ENCODE data around the gene SH3TC2.

The SH3TC2 gene

DNA sequence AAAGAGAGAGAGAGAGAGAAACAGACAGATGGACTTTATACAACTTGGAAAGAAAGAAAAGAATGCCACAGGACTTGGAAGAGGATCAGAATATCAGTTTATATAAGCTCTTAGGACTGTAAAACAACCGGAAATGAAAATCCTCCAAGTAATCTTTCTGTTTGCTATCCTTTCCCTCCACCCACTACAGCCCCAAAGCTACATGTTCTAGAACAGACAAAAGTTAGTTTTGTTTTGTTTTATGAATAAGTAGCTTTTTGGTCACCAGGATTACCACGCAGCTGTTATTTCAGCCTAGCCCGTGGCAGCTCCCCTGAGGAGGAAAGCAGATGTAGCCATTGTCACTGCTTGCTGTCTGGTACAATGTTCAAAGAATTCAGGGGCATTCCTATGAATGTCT lies 66.6 kb downstream of the SH3TC2 start:
- Histone ChIP-seq H3K4me1 (ENCODE audit: control insufficient read depth, insufficient read depth, low read length) (no peaks in the 10 kb centered on the region), H3K27ac (ENCODE audit: extremely low read depth, low read depth, low read length) (no peak overlapping the region), H3K9me3 (ENCODE audit: control insufficient read depth, insufficient read depth, low read depth, low read length) (no peaks in the 10 kb centered on the region), H3K36me3 (ENCODE audit: control insufficient read depth in 2 of 2, insufficient read depth in 1 of 2, low read length in 2 of 2) (no peaks in the 10 kb centered on the region), H3K4me3 (ENCODE audit: low read depth, low read length) (no peak overlapping the region)
- TF ChIP-seq ZNF596 (tag by site-specific recombination; IDR thresholded peaks at IDR 0.05) (no peak), ZFP37 (tag by site-specific recombination; IDR thresholded peaks at IDR 0.05) (no peak), ZNF341 (tag by site-specific recombination; IDR thresholded peaks at IDR 0.05; ENCODE audit: low read depth) (no peak), TRIM28 (IDR thresholded peaks at IDR 0.05; ENCODE audit: borderline replicate concordance, low read length) (no peak), ZNF223 (tag by site-specific recombination; IDR thresholded peaks at IDR 0.05) (no peak), SCRT1 (tag by site-specific recombination; IDR thresholded peaks at IDR 0.05; ENCODE audit: borderline replicate concordance) (no peak), ZNF837 (tag by site-specific recombination; IDR thresholded peaks at IDR 0.05) (no peak), ZNF354C (tag by site-specific recombination; IDR thresholded peaks at IDR 0.05; ENCODE audit: borderline replicate concordance, low read depth) (no peak)
- TF ChIP-seq, protein P1, sequence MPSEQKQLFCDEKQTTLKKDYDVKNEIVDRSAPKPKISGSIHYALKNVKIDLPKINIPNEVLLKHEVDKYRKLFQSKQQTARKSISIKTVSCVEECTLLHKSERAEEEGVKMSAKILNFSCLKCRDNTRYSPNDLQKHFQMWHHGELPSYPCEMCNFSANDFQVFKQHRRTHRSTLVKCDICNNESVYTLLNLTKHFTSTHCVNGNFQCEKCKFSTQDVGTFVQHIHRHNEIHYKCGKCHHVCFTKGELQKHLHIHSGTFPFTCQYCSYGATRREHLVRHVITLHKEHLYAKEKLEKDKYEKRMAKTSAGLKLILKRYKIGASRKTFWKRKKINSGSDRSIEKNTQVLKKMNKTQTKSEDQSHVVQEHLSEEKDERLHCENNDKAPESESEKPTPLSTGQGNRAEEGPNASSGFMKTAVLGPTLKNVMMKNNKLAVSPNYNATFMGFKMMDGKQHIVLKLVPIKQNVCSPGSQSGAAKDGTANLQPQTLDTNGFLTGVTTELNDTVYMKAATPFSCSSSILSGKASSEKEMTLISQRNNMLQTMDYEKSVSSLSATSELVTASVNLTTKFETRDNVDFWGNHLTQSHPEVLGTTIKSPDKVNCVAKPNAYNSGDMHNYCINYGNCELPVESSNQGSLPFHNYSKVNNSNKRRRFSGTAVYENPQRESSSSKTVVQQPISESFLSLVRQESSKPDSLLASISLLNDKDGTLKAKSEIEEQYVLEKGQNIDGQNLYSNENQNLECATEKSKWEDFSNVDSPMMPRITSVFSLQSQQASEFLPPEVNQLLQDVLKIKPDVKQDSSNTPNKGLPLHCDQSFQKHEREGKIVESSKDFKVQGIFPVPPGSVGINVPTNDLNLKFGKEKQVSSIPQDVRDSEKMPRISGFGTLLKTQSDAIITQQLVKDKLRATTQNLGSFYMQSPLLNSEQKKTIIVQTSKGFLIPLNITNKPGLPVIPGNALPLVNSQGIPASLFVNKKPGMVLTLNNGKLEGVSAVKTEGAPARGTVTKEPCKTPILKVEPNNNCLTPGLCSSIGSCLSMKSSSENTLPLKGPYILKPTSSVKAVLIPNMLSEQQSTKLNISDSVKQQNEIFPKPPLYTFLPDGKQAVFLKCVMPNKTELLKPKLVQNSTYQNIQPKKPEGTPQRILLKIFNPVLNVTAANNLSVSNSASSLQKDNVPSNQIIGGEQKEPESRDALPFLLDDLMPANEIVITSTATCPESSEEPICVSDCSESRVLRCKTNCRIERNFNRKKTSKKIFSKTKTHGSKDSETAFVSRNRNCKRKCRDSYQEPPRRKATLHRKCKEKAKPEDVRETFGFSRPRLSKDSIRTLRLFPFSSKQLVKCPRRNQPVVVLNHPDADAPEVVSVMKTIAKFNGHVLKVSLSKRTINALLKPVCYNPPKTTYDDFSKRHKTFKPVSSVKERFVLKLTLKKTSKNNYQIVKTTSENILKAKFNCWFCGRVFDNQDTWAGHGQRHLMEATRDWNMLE (tag by site-specific recombination; conservative IDR thresholded peaks at IDR 0.05; ENCODE audit: low read depth), result no peak
- TF ChIP-seq, protein P2, sequence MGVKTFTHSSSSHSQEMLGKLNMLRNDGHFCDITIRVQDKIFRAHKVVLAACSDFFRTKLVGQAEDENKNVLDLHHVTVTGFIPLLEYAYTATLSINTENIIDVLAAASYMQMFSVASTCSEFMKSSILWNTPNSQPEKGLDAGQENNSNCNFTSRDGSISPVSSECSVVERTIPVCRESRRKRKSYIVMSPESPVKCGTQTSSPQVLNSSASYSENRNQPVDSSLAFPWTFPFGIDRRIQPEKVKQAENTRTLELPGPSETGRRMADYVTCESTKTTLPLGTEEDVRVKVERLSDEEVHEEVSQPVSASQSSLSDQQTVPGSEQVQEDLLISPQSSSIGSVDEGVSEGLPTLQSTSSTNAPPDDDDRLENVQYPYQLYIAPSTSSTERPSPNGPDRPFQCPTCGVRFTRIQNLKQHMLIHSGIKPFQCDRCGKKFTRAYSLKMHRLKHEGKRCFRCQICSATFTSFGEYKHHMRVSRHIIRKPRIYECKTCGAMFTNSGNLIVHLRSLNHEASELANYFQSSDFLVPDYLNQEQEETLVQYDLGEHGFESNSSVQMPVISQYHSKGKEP (tag by site-specific recombination; IDR thresholded peaks at IDR 0.05), result no peak
- ChIA-PET CTCF (interaction anchor here (0.7 to 6.0 kb wide), 11 partner anchors 8 to 324 kb away, joined by 3 to 45 read pairs (median 10); no protein-coding TSS in a partner anchor), POLR2A (no interaction called here)

DNA sequence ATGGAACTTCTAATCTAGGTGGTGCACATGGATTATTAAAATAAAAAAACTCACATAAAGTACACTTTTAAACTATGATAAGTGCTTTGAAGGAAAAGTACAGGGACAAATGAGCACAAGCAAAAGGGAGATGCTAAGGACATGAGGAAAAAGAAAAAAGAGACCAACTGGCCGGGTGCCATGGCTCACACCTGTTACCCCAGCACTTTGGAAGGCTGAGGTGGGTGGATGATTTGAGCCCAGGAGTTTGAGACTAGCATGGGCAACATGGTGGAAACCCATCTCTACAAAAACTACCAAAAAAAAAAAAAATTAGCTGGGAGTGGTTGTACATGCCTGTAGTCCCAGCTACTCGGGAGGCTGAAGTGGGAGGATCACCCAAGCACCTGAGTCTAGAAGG lies 67.1 kb downstream of the SH3TC2 start:
- TF ChIP-seq PRDM1 (tag by site-specific recombination; IDR thresholded peaks at IDR 0.05) (no peak), ZNF211 (tag by site-specific recombination; IDR thresholded peaks at IDR 0.05; ENCODE audit: low read depth) (no peak), SCRT2 (tag by site-specific recombination; IDR thresholded peaks at IDR 0.05) (peak; percentile 70), ZNF747 (tag by site-specific recombination; IDR thresholded peaks at IDR 0.05) (no peak), ZNF623 (tag by site-specific recombination; IDR thresholded peaks at IDR 0.05) (no peak), ZNF335 (tag by site-specific recombination; conservative IDR thresholded peaks at IDR 0.05) (no peak)
- POLR2A ChIA-PET, result no interaction called here
- Histone ChIP-seq H3K4me1 (ENCODE audit: control insufficient read depth, insufficient read depth, low read length) (no peaks in the 10 kb centered on the region), H3K27ac (ENCODE audit: extremely low read depth, low read depth, low read length) (no peak overlapping the region), H3K4me3 (ENCODE audit: low read depth, low read length) (no peak overlapping the region), H3K36me3 (ENCODE audit: control insufficient read depth in 2 of 2, insufficient read depth in 1 of 2, low read length in 2 of 2) (no peaks in the 10 kb centered on the region), H3K9me3 (ENCODE audit: control insufficient read depth, insufficient read depth, low read depth, low read length) (no peaks in the 10 kb centered on the region)
- CTCF ChIA-PET, result interaction anchor here (0.6 to 6.0 kb wide), 10 partner anchors 11 to 357 kb away, joined by 3 to 45 read pairs (median 9); no protein-coding TSS in a partner anchor

All from HEK293 (cell line).